Measurements from ENCODE around the gene NTF3.
"Not testable (repeated sequence)": the region's sequence is repeated elsewhere in the genome, so short reads cannot be mapped to it uniquely, and the experiment has no call there.

NTF3 gene

DNA sequence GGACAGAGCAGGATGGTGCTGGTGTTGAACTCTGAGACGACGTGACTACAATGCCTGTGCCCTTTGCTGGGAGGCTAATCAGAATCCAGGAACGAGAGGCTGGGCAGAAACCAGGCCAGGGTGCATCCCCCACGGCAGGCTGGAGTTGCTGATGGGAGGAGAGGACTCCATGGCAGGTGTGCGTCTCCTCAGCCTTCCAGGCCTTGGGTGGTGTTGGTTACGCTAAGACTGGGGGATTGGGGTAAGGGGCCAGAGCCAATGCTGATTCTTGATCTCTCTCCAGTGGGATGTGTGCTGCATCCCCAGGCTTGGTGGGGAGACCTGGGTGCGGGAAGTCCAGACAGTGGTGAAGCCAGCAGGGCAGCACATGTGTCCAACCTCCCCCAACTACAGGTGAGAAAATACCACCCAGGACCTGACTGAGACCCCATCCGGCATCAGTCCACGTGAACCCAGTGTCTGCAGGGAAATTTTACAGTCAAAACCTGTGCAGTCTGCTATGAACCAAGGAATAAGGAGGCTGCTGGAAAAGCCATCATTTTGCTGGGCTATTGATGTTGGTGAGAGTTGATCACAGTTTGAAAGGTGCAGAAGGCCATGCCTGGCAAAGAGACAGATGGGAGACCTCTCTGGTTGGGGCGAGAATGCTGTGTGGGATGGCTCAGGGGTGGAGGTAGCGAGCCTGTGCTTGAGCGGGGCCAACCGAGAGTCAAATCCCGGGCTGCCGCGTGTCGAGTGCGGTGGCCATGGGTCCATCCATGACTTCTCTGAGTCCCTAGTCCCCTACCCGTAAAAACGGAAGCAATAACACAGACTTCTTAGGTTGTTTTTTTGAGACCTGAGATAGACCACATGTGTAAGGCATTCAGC is 89.8 kb downstream of the NTF3 start:
- Histone ChIP-seq H3K36me3 (replicated peaks) (no peaks in the 10 kb centered on the region), H3K4me3 (no peak overlapping the region), H3K27me3 (ENCODE audit: low read depth) (no peaks in the 10 kb centered on the region), H3K4me1 (no peaks in the 10 kb centered on the region), H3K9me3 (no peaks in the 10 kb centered on the region)
- in situ Hi-C loops (cut with MboI; ENCODE audit: low sequenced_read_pairs), result no loop called here
- no peak for DNase-seq (ENCODE audit: low spot score in 2 of 2)

DNA sequence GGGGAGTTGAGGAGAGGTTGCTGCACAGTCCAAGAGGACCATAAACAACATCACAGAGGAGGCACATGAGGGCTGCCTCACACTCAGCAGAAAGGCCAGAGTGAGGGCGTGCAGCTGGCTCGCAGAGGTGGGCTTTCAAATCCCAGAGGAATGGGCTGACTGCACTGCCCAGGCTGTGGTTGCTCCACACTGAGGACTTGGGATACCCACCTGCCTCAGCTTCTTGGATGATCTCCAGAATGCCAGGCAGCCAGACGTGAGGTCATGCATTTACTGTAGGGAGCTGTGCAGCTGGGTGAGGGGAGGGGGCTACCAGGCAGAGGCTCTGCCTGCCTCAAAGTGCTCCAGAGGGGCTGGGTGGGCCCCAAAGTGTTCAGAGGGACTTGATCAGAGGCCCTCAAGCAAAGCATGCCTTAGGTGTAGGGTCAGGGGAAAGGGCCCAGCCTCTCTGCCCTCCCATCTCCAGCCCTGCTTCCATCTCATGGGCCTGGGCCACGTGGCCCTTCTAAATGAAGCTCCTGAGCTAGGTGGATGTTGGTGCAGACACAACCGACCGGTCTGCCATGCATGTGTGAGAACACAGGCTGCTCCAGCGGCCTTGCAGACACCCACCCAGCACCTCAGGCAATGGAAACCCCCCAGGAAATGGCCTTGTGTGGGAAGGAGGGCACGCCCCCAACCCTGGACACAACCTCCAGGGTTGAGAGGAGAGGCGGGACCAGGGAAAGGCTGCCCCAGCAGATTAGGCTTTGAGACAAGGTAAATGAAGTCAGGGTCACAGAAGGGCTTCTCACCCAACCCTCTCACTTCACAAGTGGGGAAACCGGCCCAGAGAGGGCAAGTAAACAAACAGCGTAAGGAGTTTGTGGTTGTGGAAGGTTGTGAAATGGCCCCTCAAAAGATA is 90.8 kb downstream of the NTF3 start:
- Histone ChIP-seq H3K9me3 (no peaks in the 10 kb centered on the region), H3K4me1 (no peaks in the 10 kb centered on the region), H3K36me3 (replicated peaks) (no peaks in the 10 kb centered on the region), H3K27me3 (ENCODE audit: low read depth) (no peaks in the 10 kb centered on the region), H3K4me3 (no peak overlapping the region)
- no peak for DNase-seq (ENCODE audit: low spot score in 2 of 2)
- in situ Hi-C loops (cut with MboI; ENCODE audit: low sequenced_read_pairs), result no loop called here

DNA sequence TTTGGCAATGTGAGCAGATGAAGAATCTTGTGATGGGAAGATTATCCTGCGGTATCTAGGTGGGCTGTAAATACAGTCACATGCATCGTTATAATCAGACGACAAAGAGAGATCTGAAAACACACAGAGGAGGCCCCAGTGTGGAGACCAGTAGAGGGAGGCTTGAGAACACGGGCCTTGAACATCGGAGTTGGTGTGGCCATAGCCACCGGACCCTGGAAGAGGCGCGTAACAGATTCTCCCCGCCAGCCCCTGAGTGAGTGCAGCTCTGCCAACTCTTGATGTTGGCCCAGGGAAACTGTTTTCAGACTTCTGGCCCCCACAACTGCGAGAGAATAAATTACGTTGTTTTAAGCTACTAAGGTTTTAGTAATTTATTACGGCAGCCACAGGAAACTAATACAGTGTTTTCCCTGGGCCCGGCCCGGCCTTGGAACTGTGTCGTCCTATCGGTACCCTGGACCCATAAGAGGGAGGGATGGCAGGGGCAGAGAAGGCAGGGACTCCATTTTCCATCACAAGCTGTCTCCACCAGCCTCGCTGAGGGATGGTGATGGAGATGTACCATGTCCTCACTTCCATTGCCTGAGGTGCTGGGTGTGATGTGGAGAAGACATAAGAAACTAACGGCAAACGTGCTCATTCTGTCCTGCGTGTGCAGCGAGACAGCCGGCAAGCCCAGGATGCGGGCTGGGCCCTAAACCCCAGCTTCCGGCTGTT is 91.6 kb downstream of the NTF3 start:
- H3K27me3 ChIP-seq (ENCODE audit: low read depth), result no peaks in the 10 kb centered on the region
- no peaks in the 10 kb centered on the region for H3K9me3 ChIP-seq
- in situ Hi-C loops (cut with MboI; ENCODE audit: low sequenced_read_pairs), result no loop called here
- DNase-seq (ENCODE audit: low spot score in 2 of 2), result no peak
- H3K36me3 ChIP-seq (replicated peaks), result no peaks in the 10 kb centered on the region
- H3K4me3 ChIP-seq, result no peak overlapping the region
- H3K4me1 ChIP-seq, result no peaks in the 10 kb centered on the region

DNA sequence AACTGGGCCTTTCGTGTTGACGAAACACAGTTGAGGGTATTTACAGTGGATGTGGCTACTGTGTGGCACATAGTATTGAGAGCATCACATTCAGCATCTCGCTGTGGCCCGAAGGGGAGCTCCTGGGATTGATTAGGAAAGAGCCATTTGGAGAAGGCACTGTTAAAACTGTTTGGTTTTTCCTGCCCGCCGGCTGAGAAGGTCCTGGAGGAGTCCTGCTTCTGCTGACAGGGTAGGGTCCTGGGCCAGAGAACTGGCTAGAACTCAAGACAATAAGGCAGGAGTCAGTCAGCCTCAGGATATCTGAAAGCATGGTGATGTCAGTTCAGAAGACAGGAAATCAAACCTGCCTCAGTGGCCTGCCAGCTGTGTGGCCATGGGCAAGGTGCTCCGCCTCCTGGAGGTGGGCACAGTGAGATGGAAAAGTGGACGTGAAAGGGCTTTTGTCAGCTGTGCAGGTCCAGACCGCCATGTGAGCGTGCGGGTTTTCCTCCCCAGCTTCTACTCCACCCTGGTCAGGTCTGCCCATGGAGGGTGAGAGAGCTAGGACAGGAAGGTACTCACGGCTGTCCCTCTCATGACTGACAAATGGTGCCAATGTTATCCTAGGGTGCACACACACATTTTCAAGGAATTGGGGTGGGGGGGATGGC is 92.3 kb downstream of the NTF3 start:
- H3K9me3 ChIP-seq, result no peaks in the 10 kb centered on the region
- no peak for DNase-seq (ENCODE audit: low spot score in 2 of 2)
- H3K4me1 ChIP-seq, result no peaks in the 10 kb centered on the region
- H3K27me3 ChIP-seq (ENCODE audit: low read depth), result no peaks in the 10 kb centered on the region
- in situ Hi-C loops (cut with MboI; ENCODE audit: low sequenced_read_pairs), result no loop called here
- no peaks in the 10 kb centered on the region for H3K36me3 ChIP-seq (replicated peaks)
- no peak overlapping the region for H3K4me3 ChIP-seq

DNA sequence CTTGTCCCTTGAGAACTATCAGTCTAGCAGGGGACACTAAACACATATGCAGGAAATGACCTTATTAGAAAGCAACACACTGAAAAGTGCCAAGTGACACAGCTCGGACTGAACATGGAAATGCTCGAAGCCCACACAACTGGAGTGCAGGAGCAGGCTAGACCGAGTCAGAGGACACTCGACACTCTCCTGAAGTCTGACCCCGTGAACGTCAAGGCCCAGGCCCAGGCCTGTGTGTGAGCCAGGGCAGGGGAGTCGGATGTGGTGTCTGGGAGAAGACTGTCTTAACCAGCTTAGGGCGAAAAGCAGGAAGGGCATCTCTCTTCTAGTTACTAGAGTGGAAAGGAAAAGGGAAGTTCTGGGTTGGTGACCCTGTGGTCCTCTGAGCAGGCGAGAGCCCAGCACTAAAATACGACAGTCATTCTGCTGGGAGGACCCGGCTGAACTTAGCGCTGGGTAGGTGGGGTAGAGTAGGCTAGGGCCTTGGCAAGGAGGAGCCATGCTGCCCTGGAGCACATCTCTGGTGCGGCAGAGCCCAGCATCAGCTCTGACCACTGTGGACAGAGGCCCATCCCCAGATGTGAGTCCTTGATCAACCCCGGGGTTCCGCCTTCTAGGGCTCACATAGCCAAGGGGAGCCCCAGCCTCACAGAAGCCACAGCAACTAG is 93.0 kb downstream of the NTF3 start:
- no peaks in the 10 kb centered on the region for H3K27me3 ChIP-seq (ENCODE audit: low read depth)
- in situ Hi-C loops (cut with MboI; ENCODE audit: low sequenced_read_pairs), result no loop called here
- DNase-seq (ENCODE audit: low spot score in 2 of 2), result no peak
- H3K4me1 ChIP-seq, result no peaks in the 10 kb centered on the region
- H3K36me3 ChIP-seq (replicated peaks), result no peaks in the 10 kb centered on the region
- no peaks in the 10 kb centered on the region for H3K9me3 ChIP-seq
- H3K4me3 ChIP-seq, result no peak overlapping the region

DNA sequence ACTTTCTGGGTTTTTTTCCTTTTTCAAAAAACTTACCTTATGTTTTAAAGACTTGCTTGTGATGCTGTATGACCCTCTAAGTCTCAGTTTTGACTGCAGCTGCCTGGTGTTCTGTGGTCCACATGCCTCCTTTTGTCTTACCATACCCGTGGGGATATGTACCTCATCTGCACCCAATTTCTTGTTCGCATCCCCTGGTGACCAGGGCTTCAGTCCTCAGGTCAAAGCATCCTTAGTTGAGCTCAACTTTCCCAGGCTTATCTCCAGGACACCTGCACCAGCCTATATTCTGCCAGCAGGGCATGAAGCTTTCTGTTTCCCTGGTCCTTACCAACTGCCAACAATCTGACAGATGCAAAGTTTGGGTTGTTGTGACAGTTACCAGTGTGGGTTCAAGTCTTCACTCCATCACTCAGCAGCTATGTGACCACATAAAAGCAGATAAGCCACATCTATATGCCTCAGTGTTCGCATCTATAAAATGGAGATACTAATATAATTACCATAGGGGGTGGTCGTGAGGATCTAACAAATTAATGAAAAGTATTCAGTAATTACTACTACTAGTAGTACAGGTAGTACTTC is 94.0 kb downstream of the NTF3 start:
- Histone ChIP-seq H3K4me3 (no peak overlapping the region), H3K4me1 (no peaks in the 10 kb centered on the region), H3K36me3 (replicated peaks) (no peaks in the 10 kb centered on the region), H3K27me3 (ENCODE audit: low read depth) (no peaks in the 10 kb centered on the region), H3K9me3 (no peaks in the 10 kb centered on the region)
- in situ Hi-C loops (cut with MboI; ENCODE audit: low sequenced_read_pairs), result no loop called here
- no peak for DNase-seq (ENCODE audit: low spot score in 2 of 2)

DNA sequence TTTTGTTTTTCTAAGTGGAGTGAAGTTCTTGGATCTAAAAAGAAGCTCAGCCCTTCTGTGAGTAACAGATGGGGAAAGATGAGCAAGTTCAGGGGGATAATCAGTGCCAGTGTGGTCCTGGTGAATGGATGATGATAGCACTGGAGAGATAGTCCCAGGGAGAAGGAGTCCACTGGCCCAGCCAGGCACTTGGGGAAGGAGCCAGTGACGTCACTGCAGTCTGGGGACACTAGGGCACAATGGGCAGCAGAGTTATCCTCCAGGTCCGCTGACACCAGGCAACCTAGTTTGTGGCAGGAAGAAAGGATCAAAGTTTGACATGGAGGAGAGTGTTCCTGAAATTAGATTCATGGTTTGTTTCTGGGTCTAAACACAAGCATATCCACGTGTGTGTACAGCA is 101.5 kb downstream of the NTF3 start:
- Histone ChIP-seq H3K27me3 (ENCODE audit: low read depth) (no peaks in the 10 kb centered on the region), H3K9me3 (no peaks in the 10 kb centered on the region), H3K4me3 (no peak overlapping the region), H3K36me3 (replicated peaks) (no peaks in the 10 kb centered on the region), H3K4me1 (no peaks in the 10 kb centered on the region)
- in situ Hi-C loops (cut with MboI; ENCODE audit: low sequenced_read_pairs), result no loop called here
- no peak for DNase-seq (ENCODE audit: low spot score in 2 of 2)

DNA sequence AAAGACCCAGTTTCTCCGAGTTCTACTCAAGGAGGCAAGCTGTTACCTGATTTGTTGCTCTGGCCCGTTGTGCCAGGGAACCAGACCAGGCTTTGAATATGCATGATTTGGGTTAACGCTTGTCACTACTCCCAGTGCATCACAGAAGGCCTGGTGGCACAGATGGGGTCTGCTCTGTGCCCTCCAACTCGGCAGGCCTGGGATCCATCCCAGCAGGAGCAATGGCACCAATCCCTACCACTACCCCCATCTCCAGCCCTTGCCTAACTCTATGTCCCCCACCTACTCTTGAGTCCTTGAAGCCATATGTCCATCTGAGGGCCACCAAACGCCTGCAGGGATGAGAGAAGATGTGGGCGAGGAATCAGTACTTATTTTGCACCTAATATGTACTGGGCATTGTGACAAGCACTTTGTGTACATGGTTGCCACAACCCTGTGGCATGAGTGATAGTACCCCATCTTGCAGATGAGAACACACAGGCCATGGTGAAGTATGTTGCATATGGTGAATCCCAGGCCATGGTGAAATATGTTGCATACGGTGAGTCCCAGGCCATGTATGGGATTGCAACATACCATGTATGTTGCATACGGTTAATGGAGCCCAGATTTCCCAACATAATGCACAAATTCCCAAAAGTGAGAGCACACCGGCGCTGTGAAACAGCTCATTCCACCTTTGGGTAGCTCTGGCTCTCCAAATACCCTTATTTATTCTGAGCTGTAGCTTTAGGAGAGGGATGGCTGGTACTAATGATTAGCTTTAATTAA is 102.7 kb downstream of the NTF3 start:
- in situ Hi-C loops (cut with MboI; ENCODE audit: low sequenced_read_pairs), result no loop called here

DNA sequence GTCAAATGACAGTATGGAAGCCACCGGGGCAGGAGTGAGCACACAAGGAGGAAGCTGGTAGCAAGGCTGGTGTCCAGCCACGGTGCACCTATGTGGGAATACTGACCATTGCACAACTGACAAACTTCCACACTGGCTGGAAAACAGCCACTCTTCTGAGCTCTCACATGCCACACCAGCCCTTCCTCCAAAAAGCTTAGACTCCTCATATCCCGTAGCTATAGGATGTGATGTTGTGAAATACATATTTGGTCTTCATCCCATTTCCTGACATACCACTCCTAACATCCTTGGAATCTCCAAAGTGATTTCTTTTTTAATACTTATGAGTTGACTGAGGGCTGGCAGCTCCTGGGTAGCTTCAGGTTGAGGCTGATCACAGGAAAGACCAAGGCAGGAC is 103.6 kb downstream of the NTF3 start:
- no peaks in the 10 kb centered on the region for H3K4me1 ChIP-seq
- no peaks in the 10 kb centered on the region for H3K27me3 ChIP-seq (ENCODE audit: low read depth)
- H3K4me3 ChIP-seq, result no peak overlapping the region
- no peaks in the 10 kb centered on the region for H3K36me3 ChIP-seq (replicated peaks)
- no peaks in the 10 kb centered on the region for H3K9me3 ChIP-seq
- DNase-seq (ENCODE audit: low spot score in 2 of 2), result no peak
- in situ Hi-C loops (cut with MboI; ENCODE audit: low sequenced_read_pairs), result no loop called here

More for the DNA sequence above, 102.7 kb downstream of the NTF3 start:
- Histone ChIP-seq H3K27me3 (ENCODE audit: low read depth) (no peaks in the 10 kb centered on the region), H3K4me3 (no peak overlapping the region), H3K36me3 (replicated peaks) (no peaks in the 10 kb centered on the region), H3K9me3 (no peaks in the 10 kb centered on the region), H3K4me1 (no peaks in the 10 kb centered on the region)
- DNase-seq (ENCODE audit: low spot score in 2 of 2), result no peak

DNA sequence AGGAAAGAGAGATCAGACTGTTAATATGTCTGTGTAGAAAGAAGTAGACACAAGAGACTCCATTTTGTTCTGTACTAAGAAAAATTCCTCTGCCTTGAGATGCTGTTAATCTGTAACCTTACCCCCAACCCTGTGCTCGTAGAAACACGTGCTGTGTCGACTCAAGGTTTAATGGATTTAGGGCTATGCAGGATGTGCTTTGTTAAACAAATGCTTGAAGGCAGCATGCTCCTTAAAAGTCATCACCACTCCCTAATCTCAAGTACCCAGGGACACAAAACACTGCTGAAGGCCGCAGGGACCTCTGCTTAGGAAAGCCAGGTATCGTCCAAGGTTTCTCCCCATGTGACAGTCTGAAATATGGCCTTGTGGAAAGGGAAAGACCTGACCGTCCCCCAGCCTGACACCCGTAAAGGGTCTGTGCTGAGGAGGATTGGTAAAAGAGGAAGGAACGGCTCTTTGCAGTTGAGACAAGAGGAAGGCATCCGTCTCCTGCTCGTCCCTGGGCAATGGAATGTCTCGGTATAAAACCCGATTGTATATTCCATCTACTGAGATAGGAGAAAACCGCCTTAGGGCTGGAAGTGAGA is 105.2 kb downstream of the NTF3 start:
- H3K4me3 ChIP-seq; H3K27me3 ChIP-seq (ENCODE audit: low read depth); H3K4me1 ChIP-seq; in situ Hi-C loops (cut with MboI; ENCODE audit: low sequenced_read_pairs); DNase-seq (ENCODE audit: low spot score in 2 of 2); H3K36me3 ChIP-seq (replicated peaks); H3K9me3 ChIP-seq: not testable (repeated sequence)

DNA sequence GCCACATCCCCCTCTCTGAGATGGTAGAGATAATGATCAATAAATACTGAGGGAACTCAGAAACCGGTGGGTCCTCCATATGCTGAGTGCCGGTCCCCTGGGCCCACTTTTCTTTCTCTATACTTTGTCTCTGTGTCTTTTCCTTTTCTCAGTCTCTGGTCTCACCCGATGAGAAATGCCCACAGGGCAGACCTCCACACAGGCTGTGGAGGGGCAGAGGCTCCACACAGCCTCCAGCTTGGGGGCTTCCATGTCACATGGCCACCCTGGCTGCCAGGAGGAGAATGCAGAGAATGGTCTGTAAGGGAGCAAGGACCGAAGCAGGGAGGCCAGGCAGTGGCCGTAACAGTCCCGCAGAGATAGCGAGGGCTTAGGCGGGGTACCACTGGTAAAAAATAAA is 105.9 kb downstream of the NTF3 start:
- in situ Hi-C loops (cut with MboI; ENCODE audit: low sequenced_read_pairs), result no loop called here
- no peak overlapping the region for H3K4me3 ChIP-seq
- DNase-seq (ENCODE audit: low spot score in 2 of 2), result no peak
- no peaks in the 10 kb centered on the region for H3K9me3 ChIP-seq
- no peaks in the 10 kb centered on the region for H3K4me1 ChIP-seq
- H3K36me3 ChIP-seq (replicated peaks), result no peaks in the 10 kb centered on the region
- no peaks in the 10 kb centered on the region for H3K27me3 ChIP-seq (ENCODE audit: low read depth)

Data from HAP-1 (cell line).